B cell (primary cell): ENCODE results near the gene CDKN3. TPM values are rescaled to one million over a fixed set of nuclear protein-coding genes. Genes with fewer than 3 reads are reported as not detected.

Experiments
- ATAC-seq: fragments of 200-7000 bp; cut with Tn5 transposase; one replicate; pipeline ENCODE4 v1.10.0; 2021; ENCODE audit warnings: low read depth, mild to moderate bottlenecking, moderate number of reproducible peaks, moderate library complexity
- CTCF ChIA-PET: fragments of 350-600 bp; sonication (Branson Sonifier 250); formaldehyde crosslinking; loops from one replicate; lab custom pipeline; 2021; ENCODE audit warnings: antibody characterized with exemption, inconsistent platforms; lab: Charles Lee
- POLR2A ChIA-PET: fragments of 350-600 bp; sonication (Branson Sonifier 250); formaldehyde crosslinking; loops from one replicate; lab custom pipeline; 2021; ENCODE audit warnings: antibody characterized with exemption; lab: Charles Lee
- DNase-seq: peaks from one replicate; pipeline ENCODE4 v3.0.0; 2013
- H2AFZ ChIP-seq: 2 replicates; pipeline ENCODE4 v1.6.1; 2012; ENCODE audit warnings: mild to moderate bottlenecking, low read depth, low read length; ENCODE audit not compliant: insufficient read depth, poor library complexity, severe bottlenecking
- H3K27ac ChIP-seq, 2 donors: 1 replicate in 1 of 2; 2 replicates in 1 of 2; pipeline ENCODE4 v1.5.1; 2012 to 2013; ENCODE audit warnings: low read length in 2 of 2, mild to moderate bottlenecking in 2 of 2, moderate library complexity in 1 of 2
- H3K27me3 ChIP-seq, 4 experiments: fragments of 200-600 bp in 1 of 4; sonication (generic) in 1 of 4; replicated peaks in 1 of 4; 1 replicate in 2 of 4; 2 replicates in 2 of 4; pipeline versions ENCODE4 v1.6.1 to v1.7.0; 2013 to 2016; ENCODE audit warnings: low read length in 3 of 4, mild to moderate bottlenecking in 2 of 4, mixed read lengths in 1 of 4, moderate library complexity in 1 of 4; ENCODE audit not compliant: insufficient read depth in 4 of 4, control insufficient read depth in 3 of 4; ENCODE audit errors: control extremely low read depth in 1 of 4
- H3K36me3 ChIP-seq, 2 experiments: replicated peaks in 1 of 2; 1 replicate in 1 of 2; 2 replicates in 1 of 2; pipeline versions ENCODE4 v1.6.1 to v1.7.1; 2013; ENCODE audit warnings: low read length in 1 of 2; ENCODE audit not compliant: insufficient read depth in 2 of 2, control insufficient read depth in 1 of 2; ENCODE audit errors: control extremely low read depth in 1 of 2, extremely low read depth in 1 of 2
- H3K4me1 ChIP-seq, 2 donors: fragments of 200-600 bp in 1 of 2; sonication (generic) in 1 of 2; 1 replicate in 1 of 2; 2 replicates in 1 of 2; pipeline versions ENCODE4 v1.5.1 to v1.6.1; 2013 to 2017; ENCODE audit warnings: low read length in 2 of 2; ENCODE audit not compliant: control insufficient read depth in 2 of 2, insufficient read depth in 2 of 2
- H3K4me2 ChIP-seq: replicated peaks from 2 replicates; pipeline ENCODE3; 2012; ENCODE audit warnings: mild to moderate bottlenecking, low read depth, low read length; ENCODE audit not compliant: poor library complexity, severe bottlenecking
- H3K4me3 ChIP-seq, 5 experiments: fragments of 200-600 bp in 1 of 5; sonication (generic) in 1 of 5; 1 replicate in 3 of 5; 2 replicates in 2 of 5; pipeline versions ENCODE4 v1.5.1 to v1.7.0; 2011 to 2016; ENCODE audit warnings: low read length in 4 of 5, mild to moderate bottlenecking in 4 of 5, low read depth in 2 of 5, control low read depth in 1 of 5, moderate library complexity in 1 of 5; ENCODE audit not compliant: insufficient read depth in 1 of 5; ENCODE audit errors: control extremely low read depth in 1 of 5, extremely low read depth in 1 of 5
- H3K79me2 ChIP-seq: fragments of 200-600 bp; sonication (generic); one replicate; pipeline ENCODE4 v1.6.0; 2016; ENCODE audit warnings: low read length; ENCODE audit not compliant: control insufficient read depth, insufficient read depth
- H3K9ac ChIP-seq: fragments of 200-600 bp; sonication (generic); 2 replicates; pipeline ENCODE4 v1.6.1; 2017; ENCODE audit warnings: mild to moderate bottlenecking, low read length, moderate library complexity
- H3K9me3 ChIP-seq, 3 donors: one replicate each; pipeline versions ENCODE4 v1.6.1 to v1.7.1; 2013; ENCODE audit warnings: low read length in 2 of 3; ENCODE audit not compliant: control insufficient read depth in 2 of 3, insufficient read depth in 1 of 3; ENCODE audit errors: control extremely low read depth in 1 of 3
- H4K20me1 ChIP-seq: 2 replicates; pipeline ENCODE4 v1.6.0; 2012; ENCODE audit warnings: mild to moderate bottlenecking, low read length; ENCODE audit not compliant: insufficient read depth, control insufficient read depth, poor library complexity, severe bottlenecking
- H3K27ac Mint-ChIP-seq: one replicate; pipeline ENCODE4 v1.8.0; 2021; ENCODE audit warnings: mixed read lengths
- H3K27me3 Mint-ChIP-seq: one replicate; pipeline ENCODE4 v1.8.0; 2021; ENCODE audit warnings: mixed read lengths
- H3K4me1 Mint-ChIP-seq: one replicate; pipeline ENCODE4 v1.8.0; 2021; ENCODE audit warnings: mixed read lengths
- H3K4me3 Mint-ChIP-seq: one replicate; pipeline ENCODE4 v1.8.0; 2021; ENCODE audit warnings: mixed read lengths
- H3K9me3 Mint-ChIP-seq: one replicate; pipeline ENCODE4 v1.8.0; 2022; ENCODE audit warnings: mixed read lengths; ENCODE audit not compliant: insufficient read depth
- EZH2 ChIP-seq: IDR thresholded peaks from 2 replicates; pipeline ENCODE4 v1.6.1; 2012; ENCODE audit warnings: borderline replicate concordance, low read depth, mild to moderate bottlenecking, moderate library complexity, low read length; ENCODE audit not compliant: insufficient read depth, poor library complexity, severe bottlenecking
- WGBS: methylation state at CpG from one replicate; pipeline ENCODE4 v1.1.5; 2013; ENCODE audit warnings: missing lambda C conversion rate; ENCODE audit not compliant: insufficient coverage; 5-methylcytosine and 5-hydroxymethylcytosine counted together
- intact Hi-C: fragments of 100-400 bp; cut with micrococcal nuclease; formaldehyde crosslinking; loops from one replicate; pipeline ENCODE4 v1.10.0; 2022
- polyA plus RNA-seq: library from polyadenylated mRNA; depleted of rRNA; stranded (reverse); fragments of >200 nt; gene quantifications from 2 replicates; pipeline ENCODE4 v1.2.3, GENCODE V29; 2012
- total RNA-seq, 2 donors: library from RNA; stranded (reverse); fragments of 120-200 nt in 1 of 2; gene quantifications; 1 replicate in 1 of 2; 2 replicates in 1 of 2; pipeline versions ENCODE4 v1.2.3 to v1.2.4, GENCODE V29; 2013 to 2022
- TF ChIP-seq, protein P1 (sequence below): fragments of 200-600 bp; IDR thresholded peaks from one replicate; pipeline ENCODE4 v1.8.0; 2022; ENCODE audit warnings: antibody characterized with exemption, mild to moderate bottlenecking

The CDKN3 gene
- total and polyA plus RNA-seq, 2 donors (not counting 1 experiment from before 2014, with no cell fraction given) = 0.42 to 1.0 TPM

- Mint-ChIP-seq H3K4me3 (no peak overlapping the region), H3K4me1 (no peaks in the 10 kb centered on the region), H3K27ac (no peak overlapping the region), H3K9me3 (no peaks in the 10 kb centered on the region), H3K27me3 (peaks cover 15% of the 10 kb centered on the region)
- TF ChIP-seq, protein P1, sequence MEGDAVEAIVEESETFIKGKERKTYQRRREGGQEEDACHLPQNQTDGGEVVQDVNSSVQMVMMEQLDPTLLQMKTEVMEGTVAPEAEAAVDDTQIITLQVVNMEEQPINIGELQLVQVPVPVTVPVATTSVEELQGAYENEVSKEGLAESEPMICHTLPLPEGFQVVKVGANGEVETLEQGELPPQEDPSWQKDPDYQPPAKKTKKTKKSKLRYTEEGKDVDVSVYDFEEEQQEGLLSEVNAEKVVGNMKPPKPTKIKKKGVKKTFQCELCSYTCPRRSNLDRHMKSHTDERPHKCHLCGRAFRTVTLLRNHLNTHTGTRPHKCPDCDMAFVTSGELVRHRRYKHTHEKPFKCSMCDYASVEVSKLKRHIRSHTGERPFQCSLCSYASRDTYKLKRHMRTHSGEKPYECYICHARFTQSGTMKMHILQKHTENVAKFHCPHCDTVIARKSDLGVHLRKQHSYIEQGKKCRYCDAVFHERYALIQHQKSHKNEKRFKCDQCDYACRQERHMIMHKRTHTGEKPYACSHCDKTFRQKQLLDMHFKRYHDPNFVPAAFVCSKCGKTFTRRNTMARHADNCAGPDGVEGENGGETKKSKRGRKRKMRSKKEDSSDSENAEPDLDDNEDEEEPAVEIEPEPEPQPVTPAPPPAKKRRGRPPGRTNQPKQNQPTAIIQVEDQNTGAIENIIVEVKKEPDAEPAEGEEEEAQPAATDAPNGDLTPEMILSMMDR = no peak
- TF ChIP-seq EZH2 = no peak
- H4K20me1 ChIP-seq = no peaks in the 10 kb centered on the region
- ChIA-PET CTCF (no interaction called here), POLR2A (no interaction called here)
- H3K36me3 ChIP-seq = no peaks in the 10 kb centered on the region
- no peak overlapping the region for H3K4me2 ChIP-seq
- WGBS = no CpG with 5 or more reads among the region's 2 CpGs
- intact Hi-C loops = no loop called here
- DNase-seq = no peak
- no peak for ATAC-seq
- no peaks in the 10 kb centered on the region for H3K79me2 ChIP-seq
- H3K9ac ChIP-seq = no peak overlapping the region
- no peaks in the 10 kb centered on the region for H3K27me3 ChIP-seq
- H2AFZ ChIP-seq = no peak overlapping the region
- no peak overlapping the region for H3K27ac ChIP-seq
- no peaks in the 10 kb centered on the region for H3K9me3 ChIP-seq
- no peak overlapping the region for H3K4me3 ChIP-seq
- no peaks in the 10 kb centered on the region for H3K4me1 ChIP-seq
These were observed 27.5 kb upstream of the CDKN3 start for GRCh38 chr14:54369343-54369742.

DNA sequence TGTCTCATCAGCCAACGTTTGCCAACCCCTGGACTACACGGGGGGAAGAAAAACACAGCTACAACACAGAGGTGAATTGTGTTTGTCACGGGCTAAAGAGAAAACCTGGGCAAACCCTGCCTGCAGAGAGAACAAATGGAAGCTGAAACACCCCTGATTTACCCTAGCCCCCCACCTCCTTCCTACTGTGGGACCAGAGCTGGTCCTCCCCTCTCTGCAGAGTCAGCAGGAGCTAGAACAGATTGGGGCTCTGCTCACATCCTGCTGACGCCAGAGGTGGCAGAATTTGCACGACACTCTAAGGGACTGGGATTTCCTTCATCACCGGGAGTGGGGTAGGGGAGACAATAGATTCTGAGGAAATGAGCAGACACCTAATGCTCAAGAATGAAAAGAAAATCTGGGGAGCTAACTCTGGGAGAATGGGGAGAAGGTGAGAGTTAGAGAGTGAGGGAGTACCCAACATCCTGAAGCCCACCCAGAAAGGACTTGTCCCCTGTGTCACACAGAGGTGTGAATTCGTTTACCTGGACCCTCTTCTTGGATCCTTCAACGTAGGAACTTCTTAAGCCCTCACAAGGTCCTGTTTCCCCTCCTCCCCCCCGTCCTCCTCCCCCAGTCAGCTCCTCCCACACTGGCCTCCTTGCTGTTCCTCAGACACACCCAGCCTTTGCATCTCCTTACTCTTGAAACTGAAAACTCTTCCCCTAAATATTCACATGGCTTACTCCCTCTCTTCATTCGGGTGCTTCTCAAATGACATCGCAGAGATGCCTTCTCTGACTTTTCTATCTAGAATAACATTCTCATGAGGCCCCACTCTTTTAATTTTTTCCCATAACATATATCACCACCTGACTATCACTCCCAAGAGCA lies 26.2 kb upstream of the CDKN3 start:
- no peak for ATAC-seq

More for the DNA sequence above, 26.2 kb upstream of the CDKN3 start:
- Histone ChIP-seq H3K79me2 (no peaks in the 10 kb centered on the region), H4K20me1 (no peaks in the 10 kb centered on the region), H3K27me3 (no peaks in the 10 kb centered on the region), H3K9me3 (no peaks in the 10 kb centered on the region), H3K27ac (no peak overlapping the region), H3K4me2 (no peak overlapping the region), H3K9ac (no peak overlapping the region), H3K4me1 (no peaks in the 10 kb centered on the region), H3K4me3 (no peak overlapping the region), H3K36me3 (no peaks in the 10 kb centered on the region), H2AFZ (no peak overlapping the region)
- Mint-ChIP-seq H3K4me1 (no peaks in the 10 kb centered on the region), H3K27ac (no peak overlapping the region), H3K9me3 (no peaks in the 10 kb centered on the region), H3K4me3 (no peak overlapping the region), H3K27me3 (peaks cover 15% of the 10 kb centered on the region)
- POLR2A ChIA-PET = no interaction called here
- intact Hi-C loops = no loop called here
- TF ChIP-seq, protein P1 = no peak
- no peak for TF ChIP-seq EZH2
- CTCF ChIA-PET = no interaction called here
- WGBS = 90% methylated on average over 11 of the region's 11 CpGs
- DNase-seq = no peak
